Measurements from ENCODE around the gene CHRNB2. TPM values are rescaled to one million over a fixed set of nuclear protein-coding genes. Genes with fewer than 3 reads are reported as not detected.

Gene CHRNB2
- total and polyA plus RNA-seq, 2 donors (not counting 3 experiments of a cell fraction or from before 2014, with no cell fraction given): not detected

GRCh38 chr1:154589780-154590179 lies 22.2 kb downstream of the CHRNB2 start:
- Histone ChIP-seq H3K9me3 (replicated peaks; ENCODE audit: control insufficient read depth, insufficient read depth, low read length) (no peaks in the 10 kb centered on the region), H3K27me3 (ENCODE audit: control insufficient read depth in 2 of 2, insufficient read depth in 2 of 2, low read length in 2 of 2) (no peaks in the 10 kb centered on the region), H3K36me3 (ENCODE audit: control insufficient read depth in 2 of 2, extremely low read depth in 1 of 2, insufficient read depth in 2 of 2, low read length in 2 of 2) (peaks cover 36 to 56% of the 10 kb centered on the region in 2 experiments), H3K4me1 (ENCODE audit: control insufficient read depth, extremely low read depth, insufficient read depth, low read length) (peaks cover 9% of the 10 kb centered on the region), H4K20me1 (replicated peaks; ENCODE audit: control insufficient read depth, extremely low read depth, insufficient read depth, low read length) (no peaks in the 10 kb centered on the region), H3K79me2 (ENCODE audit: control insufficient read depth, insufficient read depth, low read length) (no peaks in the 10 kb centered on the region), H3K9me1 (replicated peaks; ENCODE audit: control insufficient read depth, extremely low read depth, insufficient read depth, low read length) (no peaks in the 10 kb centered on the region), H3K27ac (ENCODE audit: insufficient read depth, low read depth, low read length) (no peak overlapping the region), H2AFZ (ENCODE audit: low read depth, low read length) (no peak overlapping the region), H3K4me2 (ENCODE audit: insufficient read depth, low read length) (no peak overlapping the region), H3K9ac (replicated peaks; ENCODE audit: extremely low read depth, insufficient read depth, low read length) (no peak overlapping the region), H3K4me3 (replicated peaks in 1 of 3; ENCODE audit: insufficient read depth in 1 of 3, low read depth in 1 of 3, low read length in 3 of 3) (no peak overlapping the region)
- TF ChIP-seq POLR2AphosphoS5 (IDR thresholded peaks at IDR 0.05; ENCODE audit: insufficient read depth, low read depth, low read length) (no peak), FOS (IDR thresholded peaks at IDR 0.05; ENCODE audit: borderline replicate concordance, insufficient read depth, low read length) (no peak), POLR2A (IDR thresholded peaks at IDR 0.05; ENCODE audit: low read depth, low read length) (no peak), JUN (IDR thresholded peaks at IDR 0.05; ENCODE audit: borderline replicate concordance, insufficient read depth, insufficient read length, low read depth) (no peak), CTCF (IDR thresholded peaks at IDR 0.05; ENCODE audit: extremely low read depth in 1 of 2, insufficient read depth in 1 of 2, low read depth in 1 of 2, low read length in 2 of 2) (no peak), MAX (IDR thresholded peaks at IDR 0.05; ENCODE audit: insufficient read depth, insufficient read length) (no peak), EZH2 (IDR thresholded peaks at IDR 0.05; ENCODE audit: borderline replicate concordance, low read depth, low read length, severe bottlenecking) (no peak), MYC (IDR thresholded peaks at IDR 0.05; ENCODE audit: low read depth, low read length) (no peak), GATA2 (IDR thresholded peaks at IDR 0.05; ENCODE audit: insufficient read depth, insufficient read length, low read depth, low read length) (no peak)
- ChIA-PET CTCF (interaction anchor here (1.1 to 2.0 kb wide), 2 partner anchors 30 to 110 kb away, joined by 3 to 5 read pairs; no protein-coding TSS in a partner anchor), POLR2A (no interaction called here)
- intact Hi-C loops (cut with micrococcal nuclease): no loop called here
- no peak for FAIRE-seq
- DNase-seq (ENCODE audit: low read depth, low spot score): no peak
- dilution Hi-C loops (cut with MboI; ENCODE audit: extremely low pct_ligation_motif_present, low sequenced_read_pairs): no loop called here
- no TSS peak for BruUV-seq (replicated peaks)
